GM12873 (cell line): ENCODE results near the gene ZBTB2.

Experiments
- TF ChIP-seq, protein P1 (sequence below): IDR thresholded peaks from 2 replicates; pipeline ENCODE4 v1.5.1; 2012; ENCODE audit warnings: low read depth, mild to moderate bottlenecking, moderate library complexity, low read length, control low read depth; ENCODE audit not compliant: insufficient read depth; ENCODE audit errors: missing control alignments

The ZBTB2 gene, protein sequence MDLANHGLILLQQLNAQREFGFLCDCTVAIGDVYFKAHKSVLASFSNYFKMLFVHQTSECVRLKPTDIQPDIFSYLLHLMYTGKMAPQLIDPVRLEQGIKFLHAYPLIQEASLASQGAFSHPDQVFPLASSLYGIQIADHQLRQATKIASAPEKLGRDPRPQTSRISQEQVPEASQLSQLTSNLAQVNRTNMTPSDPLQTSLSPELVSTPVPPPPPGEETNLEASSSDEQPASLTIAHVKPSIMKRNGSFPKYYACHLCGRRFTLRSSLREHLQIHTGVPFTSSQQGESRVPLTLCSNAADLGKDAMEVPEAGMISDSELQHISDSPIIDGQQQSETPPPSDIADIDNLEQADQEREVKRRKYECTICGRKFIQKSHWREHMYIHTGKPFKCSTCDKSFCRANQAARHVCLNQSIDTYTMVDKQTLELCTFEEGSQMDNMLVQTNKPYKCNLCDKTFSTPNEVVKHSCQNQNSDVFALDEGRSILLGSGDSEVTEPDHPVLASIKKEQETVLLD

DNA sequence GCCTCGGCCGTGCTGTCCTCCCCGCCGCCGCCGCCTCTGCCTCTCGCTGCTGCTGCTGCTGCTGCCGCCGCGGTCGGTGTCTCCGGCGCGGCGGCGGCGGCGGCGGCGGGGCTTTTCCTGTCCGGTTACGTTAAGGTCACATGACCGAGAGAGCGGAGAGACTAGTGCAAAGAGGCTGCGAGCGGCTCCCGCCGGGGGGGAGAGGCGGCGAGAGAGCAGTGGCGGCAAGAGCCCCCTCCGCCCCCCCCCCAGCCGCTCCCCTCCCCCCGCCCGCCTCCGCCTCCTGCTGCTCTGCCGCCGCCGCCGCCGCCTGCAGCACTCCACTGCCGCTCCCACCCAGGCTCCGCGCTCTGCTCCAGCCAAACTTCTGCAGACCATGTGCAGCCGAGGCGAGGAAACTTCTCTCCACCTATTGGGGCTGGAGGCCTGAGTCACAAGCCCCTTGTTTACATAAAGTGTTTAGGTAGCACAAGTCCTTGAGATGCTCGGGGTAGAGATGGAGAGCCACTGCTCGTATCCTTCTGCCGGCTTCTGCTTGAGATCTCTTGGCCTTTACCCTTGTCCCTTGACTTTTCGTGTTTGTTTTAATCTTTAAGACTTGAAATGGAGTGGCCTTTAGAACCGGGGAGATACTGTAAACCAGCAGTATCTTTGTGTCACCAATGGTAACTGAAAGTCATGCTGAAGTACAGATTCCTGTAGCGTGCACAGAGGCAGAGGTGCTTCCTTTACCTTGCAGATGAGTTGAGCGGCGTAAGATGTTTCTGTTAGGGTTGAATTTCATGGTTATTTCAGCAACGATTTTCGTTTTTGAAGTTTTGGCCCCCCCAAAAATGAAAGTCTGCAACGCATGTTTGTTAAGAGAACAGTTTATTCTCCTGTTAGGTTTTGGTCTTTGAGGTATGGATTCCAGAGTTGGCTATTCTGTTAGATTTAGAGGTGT is at the start of gene ZBTB2:
Gene ZBTB2, minus strand, starts transcription at position 89 of the 943 bp plus-strand sequence. CDS start 17,922 bp downstream, outside the sequence.
- TF ChIP-seq, protein P1, sequence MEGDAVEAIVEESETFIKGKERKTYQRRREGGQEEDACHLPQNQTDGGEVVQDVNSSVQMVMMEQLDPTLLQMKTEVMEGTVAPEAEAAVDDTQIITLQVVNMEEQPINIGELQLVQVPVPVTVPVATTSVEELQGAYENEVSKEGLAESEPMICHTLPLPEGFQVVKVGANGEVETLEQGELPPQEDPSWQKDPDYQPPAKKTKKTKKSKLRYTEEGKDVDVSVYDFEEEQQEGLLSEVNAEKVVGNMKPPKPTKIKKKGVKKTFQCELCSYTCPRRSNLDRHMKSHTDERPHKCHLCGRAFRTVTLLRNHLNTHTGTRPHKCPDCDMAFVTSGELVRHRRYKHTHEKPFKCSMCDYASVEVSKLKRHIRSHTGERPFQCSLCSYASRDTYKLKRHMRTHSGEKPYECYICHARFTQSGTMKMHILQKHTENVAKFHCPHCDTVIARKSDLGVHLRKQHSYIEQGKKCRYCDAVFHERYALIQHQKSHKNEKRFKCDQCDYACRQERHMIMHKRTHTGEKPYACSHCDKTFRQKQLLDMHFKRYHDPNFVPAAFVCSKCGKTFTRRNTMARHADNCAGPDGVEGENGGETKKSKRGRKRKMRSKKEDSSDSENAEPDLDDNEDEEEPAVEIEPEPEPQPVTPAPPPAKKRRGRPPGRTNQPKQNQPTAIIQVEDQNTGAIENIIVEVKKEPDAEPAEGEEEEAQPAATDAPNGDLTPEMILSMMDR = no peak

DNA sequence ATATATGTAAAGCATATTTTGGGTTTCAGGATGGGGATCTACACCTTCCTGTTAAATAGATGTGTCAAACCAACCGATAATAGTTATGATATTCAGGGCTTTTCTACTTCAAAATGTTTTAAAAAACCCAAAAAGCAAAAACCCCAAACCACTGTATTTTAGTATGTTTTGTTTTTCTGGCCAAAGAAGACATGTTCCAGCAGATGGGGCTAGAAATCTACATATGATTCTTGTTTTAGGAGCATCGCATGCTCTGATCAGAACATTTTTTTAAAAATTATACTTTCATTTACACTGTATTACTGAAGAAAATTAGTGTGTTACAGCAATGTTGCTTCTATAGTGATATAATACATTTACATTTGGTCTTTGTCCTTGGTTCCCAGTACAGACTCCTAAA is 49.6 kb upstream of the ZBTB2 start:
- TF ChIP-seq, protein P1 = peak; percentile 37

DNA sequence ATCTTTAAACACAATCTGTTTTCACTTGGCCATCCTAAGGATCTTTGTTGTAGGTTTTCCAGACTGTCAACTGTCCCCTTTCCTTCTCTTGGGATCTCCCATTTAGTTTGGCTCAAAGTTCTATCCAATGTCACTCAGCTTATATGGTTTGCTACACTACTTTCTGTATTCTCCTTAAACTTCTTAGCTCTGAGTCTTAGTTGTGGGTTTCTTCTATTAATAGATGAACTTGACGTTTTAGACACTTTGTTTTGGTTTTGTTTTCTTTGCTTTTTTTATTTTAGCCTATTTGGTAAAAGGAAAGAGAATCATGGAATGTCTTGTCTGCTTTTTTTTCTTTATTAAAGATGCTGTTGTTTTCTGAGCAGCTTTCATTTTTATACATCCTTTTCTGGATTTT is 49.1 kb upstream of the ZBTB2 start:
- TF ChIP-seq, protein P1 = no peak

DNA sequence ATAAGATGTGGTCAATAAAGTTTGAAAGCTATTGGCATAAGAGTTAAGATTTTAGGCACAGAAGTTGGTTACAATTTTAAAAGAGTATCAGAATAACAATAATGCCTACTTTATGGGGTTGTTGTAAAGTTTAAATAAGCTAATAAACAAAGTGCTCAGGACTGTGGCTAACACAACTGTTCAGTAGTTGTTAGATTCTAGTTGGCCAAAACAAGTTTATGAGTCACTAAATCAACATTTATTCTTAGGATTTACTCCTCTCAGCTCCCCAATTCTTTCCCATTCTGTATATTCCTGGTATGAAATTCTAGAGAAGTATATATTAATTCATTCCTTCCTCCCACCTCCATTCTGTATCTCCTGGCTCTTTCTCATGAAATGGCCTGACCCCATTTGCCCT is 46.0 kb upstream of the ZBTB2 start:
- TF ChIP-seq, protein P1 = no peak

DNA sequence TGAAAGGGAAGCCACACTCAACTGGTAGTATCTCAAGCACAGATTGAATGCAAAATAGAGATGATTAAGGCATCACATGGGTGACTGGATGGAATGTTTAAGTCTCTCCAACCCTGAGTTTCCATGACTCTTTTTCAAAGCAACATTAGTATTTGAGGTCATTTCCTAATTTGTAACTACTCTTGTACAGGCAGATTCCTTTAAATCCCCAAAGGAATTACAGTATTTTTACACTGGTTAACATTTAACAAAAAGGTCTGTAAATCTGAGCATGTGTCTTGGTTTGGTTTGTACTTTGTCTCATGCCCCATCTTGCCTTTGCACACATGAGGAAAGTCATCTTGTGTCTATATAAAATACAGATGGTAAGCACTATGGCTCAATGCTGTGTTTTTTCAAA is 45.4 kb upstream of the ZBTB2 start:
- TF ChIP-seq, protein P1 = no peak

DNA sequence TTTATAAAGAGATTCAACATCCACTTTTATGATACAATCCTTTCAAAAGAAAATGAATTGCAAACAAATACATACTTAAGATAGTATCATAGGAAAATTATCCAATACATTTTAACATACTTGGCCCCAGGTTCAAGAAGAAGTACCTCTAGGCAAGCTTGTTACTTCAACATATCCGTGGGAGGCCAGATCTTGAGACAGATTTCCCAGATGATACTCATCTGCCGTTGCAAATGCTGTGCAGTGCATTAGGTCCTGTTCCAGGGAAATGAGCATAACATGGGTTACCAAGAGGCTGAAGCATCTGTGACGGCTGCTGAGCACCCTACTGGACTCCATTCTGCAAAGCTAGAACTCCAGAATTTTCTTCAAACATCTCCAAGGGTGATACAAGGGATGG is 44.9 kb upstream of the ZBTB2 start:
- TF ChIP-seq, protein P1 = no peak

DNA sequence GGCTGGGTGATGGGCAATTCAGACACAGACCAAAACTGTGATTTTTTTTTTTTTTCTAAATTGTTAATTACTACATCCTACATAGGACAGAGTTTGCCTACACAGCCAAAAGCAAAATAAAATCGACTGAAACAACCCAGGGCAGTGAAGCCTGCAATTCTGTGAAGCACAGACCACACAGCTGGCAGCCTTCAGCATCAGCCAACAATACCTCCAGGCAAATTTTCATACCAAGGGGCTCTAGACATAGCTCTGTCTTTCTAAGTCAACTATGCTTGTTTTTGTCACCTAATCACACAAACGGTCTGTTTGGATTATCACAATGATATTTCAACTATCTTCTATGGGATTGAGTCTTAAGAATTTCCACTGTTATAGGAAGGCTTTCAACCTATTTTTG is 43.0 kb upstream of the ZBTB2 start:
- TF ChIP-seq, protein P1 = no peak
